AG04450 (cell line): Measurements from ENCODE around the gene XCR1. TPM values are rescaled to one million over a fixed set of nuclear protein-coding genes. Genes with fewer than 3 reads are reported as not detected.

Experiments
- CTCF ChIA-PET: fragments of 300-600, 350-600 bp; formaldehyde crosslinking; extraction: SDS; loops from one replicate; lab custom pipeline; 2022; ENCODE audit warnings: antibody characterized with exemption, inconsistent platforms; lab: Charles Lee
- POLR2A ChIA-PET: fragments of 350-600 bp; formaldehyde crosslinking; extraction: SDS; loops from one replicate; lab custom pipeline; 2021; ENCODE audit warnings: antibody characterized with exemption, inconsistent platforms; lab: Yijun Ruan, JAX
- DNase-seq: peaks from one replicate; pipeline ENCODE4 v3.0.0-alpha.2; 2011; ENCODE audit warnings: low read depth, low spot score
- H3K27ac ChIP-seq: one replicate; pipeline ENCODE4 v1.5.1; 2012; ENCODE audit warnings: low read depth, low read length, control low read depth
- H3K27me3 ChIP-seq: one replicate; pipeline ENCODE4 v1.6.0; 2012; ENCODE audit warnings: low read length; ENCODE audit not compliant: control insufficient read depth, insufficient read depth
- H3K4me3 ChIP-seq: 2 replicates; pipeline ENCODE4 v1.5.1; 2011; ENCODE audit warnings: mild to moderate bottlenecking, low read depth, low read length, control low read depth
- H3K9me3 ChIP-seq: 2 replicates; pipeline ENCODE4 v1.5.1; 2012; ENCODE audit warnings: low read length; ENCODE audit not compliant: control insufficient read depth, insufficient read depth
- CTCF ChIP-seq: IDR thresholded peaks from 2 replicates; pipeline ENCODE4 v1.5.1; 2011; ENCODE audit warnings: low read depth, low read length, control low read depth, inconsistent platforms
- polyA plus RNA-seq: library from polyadenylated mRNA; depleted of rRNA; stranded (reverse); fragments of >200 nt; gene quantifications from 2 replicates; pipeline ENCODE4 v1.2.3, GENCODE V29; 2011

The XCR1 gene
- polyA plus RNA-seq, 1 experiment: not detected

GRCh38 chr3:46062679-46063078 lies 35.4 kb upstream of the XCR1 start:
- TF ChIP-seq CTCF: no peak
- ChIA-PET CTCF (interaction anchor here (0.6 to 2.6 kb wide), 3 partner anchors 16 to 834 kb away, joined by 3 to 14 read pairs (median 3); no protein-coding TSS in a partner anchor), POLR2A (no interaction called here)
- Histone ChIP-seq H3K4me3 (no peak overlapping the region), H3K27me3 (peaks cover 29% of the 10 kb centered on the region), H3K9me3 (no peaks in the 10 kb centered on the region), H3K27ac (no peak overlapping the region)
- no peak for DNase-seq

GRCh38 chr3:46061887-46062286 lies 34.6 kb upstream of the XCR1 start:
- TF ChIP-seq CTCF: no peak
- no peak for DNase-seq
- Histone ChIP-seq H3K27me3 (peaks cover 25% of the 10 kb centered on the region), H3K4me3 (no peak overlapping the region), H3K27ac (no peak overlapping the region), H3K9me3 (no peaks in the 10 kb centered on the region)
- POLR2A ChIA-PET: no interaction called here
- CTCF ChIA-PET: interaction anchor here (2.6 kb wide), 1 partner anchor 17 kb away, joined by 14 read pairs; no protein-coding TSS in a partner anchor

GRCh38 chr3:46061108-46061720 lies 33.9 kb upstream of the XCR1 start:
- ChIA-PET POLR2A (no interaction called here), CTCF (interaction anchor here (2.6 kb wide), 1 partner anchor 18 kb away, joined by 14 read pairs; no protein-coding TSS in a partner anchor)
- Histone ChIP-seq H3K4me3 (no peak overlapping the region), H3K9me3 (no peaks in the 10 kb centered on the region), H3K27ac (no peak overlapping the region), H3K27me3 (peaks cover 26% of the 10 kb centered on the region)
- no peak for TF ChIP-seq CTCF
- no peak for DNase-seq

- Histone ChIP-seq H3K9me3 (no peaks in the 10 kb centered on the region), H3K27ac (no peak overlapping the region), H3K27me3 (peaks cover 22% of the 10 kb centered on the region), H3K4me3 (no peak overlapping the region)
- TF ChIP-seq CTCF: no peak
- ChIA-PET CTCF (interaction anchor here (0.6 kb wide), 1 partner anchor 19 kb away, joined by 3 read pairs; no protein-coding TSS in a partner anchor), POLR2A (no interaction called here)
- no peak for DNase-seq
These were observed 33.3 kb upstream of the XCR1 start for GRCh38 chr3:46060551-46060950.

- Histone ChIP-seq H3K27me3 (peaks cover 17% of the 10 kb centered on the region), H3K27ac (no peak overlapping the region), H3K4me3 (no peak overlapping the region), H3K9me3 (no peaks in the 10 kb centered on the region)
- POLR2A ChIA-PET: no interaction called here
- CTCF ChIA-PET: no interaction called here
- TF ChIP-seq CTCF: no peak
- no peak for DNase-seq
These were observed 32.1 kb upstream of the XCR1 start for GRCh38 chr3:46059432-46059831.
